Stimulated activated CD8-positive, alpha-beta memory T cell treated with anti-CD3 and anti-CD28 coated beads, Interleukin-7, amount 100 ng/mL, for 24 hours (primary cell): ENCODE results near the gene NTM.
"Not testable (repeated sequence)": the region's sequence is repeated elsewhere in the genome, so short reads cannot be mapped to it uniquely, and the experiment has no call there.

Experiments used
- DNase-seq: peaks from one replicate; pipeline ENCODE4 v3.0.0-alpha.2; 2020; ENCODE audit warnings: low read depth

Gene NTM

GRCh38 chr11:131894615-131895544 lies 524.5 kb downstream of the NTM start:
- DNase-seq: no peak

- DNase-seq: no peak
Measured at GRCh38 chr11:131895865-131896264, 525.5 kb downstream of the NTM start.

GRCh38 chr11:131896978-131897615 lies 526.7 kb downstream of the NTM start:
- no peak for DNase-seq

- DNase-seq: no peak
Measured at GRCh38 chr11:131897956-131898355, 527.5 kb downstream of the NTM start.

- DNase-seq: no peak
Measured at GRCh38 chr11:131898949-131899348, 528.5 kb downstream of the NTM start.

- DNase-seq: no peak
Measured at GRCh38 chr11:131899950-131900580, 529.6 kb downstream of the NTM start.

- no peak for DNase-seq
Measured at GRCh38 chr11:131902421-131902820, 532.0 kb downstream of the NTM start.

- DNase-seq: no peak
Measured at GRCh38 chr11:131903074-131903473, 532.7 kb downstream of the NTM start.

GRCh38 chr11:131904756-131905155 lies 534.3 kb downstream of the NTM start:
- DNase-seq: no peak

- DNase-seq: no peak
Measured at GRCh38 chr11:131906963-131907362, 536.5 kb downstream of the NTM start.

GRCh38 chr11:131907371-131907770 lies 537.0 kb downstream of the NTM start:
- no peak for DNase-seq

GRCh38 chr11:131908316-131908715 lies 537.9 kb downstream of the NTM start:
- no peak for DNase-seq

GRCh38 chr11:131909426-131910177 lies 539.2 kb downstream of the NTM start:
- DNase-seq: no peak

- no peak for DNase-seq
Measured at GRCh38 chr11:131910178-131910522, 539.7 kb downstream of the NTM start.

- DNase-seq: no peak
Measured at GRCh38 chr11:131910523-131911387, 540.3 kb downstream of the NTM start.

GRCh38 chr11:131911388-131912032 lies 541.1 kb downstream of the NTM start:
- not testable (repeated sequence) for DNase-seq

GRCh38 chr11:131912134-131912533 lies 541.7 kb downstream of the NTM start:
- DNase-seq: no peak

GRCh38 chr11:131913267-131913666 lies 542.9 kb downstream of the NTM start:
- no peak for DNase-seq

- DNase-seq: no peak
Measured at GRCh38 chr11:131914361-131914774, 544.0 kb downstream of the NTM start.

- DNase-seq: no peak
Measured at GRCh38 chr11:131916638-131917037, 546.2 kb downstream of the NTM start.
